Stimulated activated CD4-positive, alpha-beta T cell treated with anti-CD3 and anti-CD28 coated beads, Interleukin-12 subunit alpha, Interleukin-12 subunit beta, amount 100 ng/mL, for 48 hours (primary cell): ENCODE data around the gene RNU6-9.

Source experiments
- DNase-seq, 3 donors: peaks; one replicate each; pipeline ENCODE4 v3.0.0-alpha.2; 2020; ENCODE audit warnings: low read depth in 2 of 3, low spot score in 1 of 3

Gene RNU6-9

DNA sequence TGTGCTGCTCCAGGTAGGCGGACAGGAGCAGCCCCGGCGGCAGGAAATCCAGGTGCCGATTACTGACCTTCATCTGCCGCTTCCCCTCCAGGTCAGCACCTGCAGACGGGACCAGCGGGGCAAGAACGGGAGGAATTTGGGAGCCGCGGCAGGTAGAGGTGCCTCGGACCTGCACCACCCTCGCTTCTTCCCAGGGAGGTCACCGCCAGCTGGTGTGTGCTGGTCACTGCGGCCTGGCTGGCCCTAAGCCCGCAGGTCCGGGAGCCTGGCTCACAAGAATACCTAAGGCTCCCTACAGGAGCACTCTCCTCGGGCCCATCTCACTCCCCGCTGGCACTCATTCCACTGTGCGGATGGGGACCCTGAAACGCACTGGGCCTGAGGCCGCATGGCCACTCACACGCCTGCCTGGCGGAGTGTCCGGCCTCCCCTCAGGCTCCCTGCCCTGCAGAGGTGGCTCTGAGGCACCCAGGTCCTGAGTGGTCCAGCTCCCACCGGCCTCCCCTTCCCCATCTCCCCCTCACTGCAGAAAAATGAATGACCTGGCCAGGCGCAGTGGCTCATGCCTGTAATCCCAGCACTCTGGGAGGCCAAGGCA lies 4.3 kb downstream of the RNU6-9 start:
- no peak for DNase-seq

DNA sequence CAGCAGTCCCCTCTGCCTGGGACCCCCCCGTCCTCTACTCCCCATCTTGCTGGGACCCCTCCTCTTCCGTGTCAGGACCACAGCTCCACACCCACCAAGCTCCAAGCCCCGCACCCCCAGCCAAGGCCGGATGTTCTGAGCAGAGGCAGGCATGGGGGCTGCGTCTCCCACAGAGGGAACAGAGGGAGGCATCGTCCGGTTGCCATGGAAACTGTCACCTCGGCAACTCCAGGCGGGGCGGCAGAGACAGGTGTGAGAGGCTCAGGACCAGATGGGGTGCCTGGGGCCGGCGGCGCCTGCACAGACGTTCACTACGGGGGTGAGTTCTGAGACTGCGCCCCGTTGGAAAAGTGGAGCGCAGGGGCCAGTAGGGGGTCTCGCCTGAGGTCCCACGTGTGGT lies 5.4 kb downstream of the RNU6-9 start:
- no peak for DNase-seq

GRCh38 chr19:899336-900042 lies 6.2 kb downstream of the RNU6-9 start:
- no peak for DNase-seq

DNA sequence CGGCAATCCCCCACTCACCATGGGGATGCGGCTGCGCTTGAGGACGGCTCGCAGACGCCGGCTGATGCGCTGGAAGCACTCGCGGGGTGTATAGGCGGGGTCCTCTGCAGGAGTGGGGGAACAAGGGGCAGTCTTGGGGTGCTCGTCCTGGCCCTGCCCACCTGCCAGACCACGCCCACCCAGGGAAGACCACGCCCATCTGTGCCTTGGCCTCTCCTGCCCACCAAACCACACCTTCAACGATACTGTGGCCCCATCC lies 6.7 kb downstream of the RNU6-9 start:
- DNase-seq: no peak

DNA sequence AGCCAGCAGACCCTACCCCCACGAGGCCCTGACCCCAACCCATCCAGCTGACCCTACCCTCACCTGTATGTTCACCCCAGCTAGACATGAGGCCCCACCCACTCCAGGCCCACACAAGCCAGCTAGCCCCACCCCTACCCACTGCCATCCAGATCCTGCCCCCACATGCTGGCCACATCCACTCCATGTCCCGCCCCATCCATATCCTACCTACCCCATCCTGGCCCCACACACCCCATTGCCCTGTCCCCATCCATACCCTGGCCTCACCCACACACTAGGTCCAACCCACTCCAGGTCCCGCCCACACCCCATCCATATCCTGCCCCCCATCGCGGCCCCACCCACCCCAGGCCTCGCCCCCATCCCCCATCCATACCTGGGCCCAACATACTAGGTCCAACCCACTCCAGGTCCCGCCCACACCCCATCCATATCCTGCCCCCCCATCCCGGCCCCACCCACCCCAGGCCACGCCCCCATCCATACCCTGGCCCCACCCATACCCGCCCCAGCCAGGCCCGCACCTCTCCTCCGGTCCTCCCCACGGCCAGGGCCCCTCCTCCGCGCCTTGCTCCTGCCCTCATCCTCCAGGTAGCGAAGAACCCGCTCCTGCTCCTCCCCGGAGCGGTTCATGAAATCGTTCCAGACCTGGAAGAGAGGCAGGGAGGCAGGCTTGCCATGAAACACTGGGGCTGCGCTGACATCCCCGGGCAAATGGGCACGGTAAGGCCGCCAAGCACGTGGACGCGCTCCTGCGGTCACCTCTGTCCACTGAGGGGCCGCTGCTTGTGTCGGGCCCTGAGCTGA lies 7.2 kb downstream of the RNU6-9 start:
- DNase-seq: no peak

- DNase-seq: no peak
Observed at GRCh38 chr19:901216-902092, 8.2 kb downstream of the RNU6-9 start.

- no peak for DNase-seq
Observed at GRCh38 chr19:902093-902370, 8.7 kb downstream of the RNU6-9 start.

DNA sequence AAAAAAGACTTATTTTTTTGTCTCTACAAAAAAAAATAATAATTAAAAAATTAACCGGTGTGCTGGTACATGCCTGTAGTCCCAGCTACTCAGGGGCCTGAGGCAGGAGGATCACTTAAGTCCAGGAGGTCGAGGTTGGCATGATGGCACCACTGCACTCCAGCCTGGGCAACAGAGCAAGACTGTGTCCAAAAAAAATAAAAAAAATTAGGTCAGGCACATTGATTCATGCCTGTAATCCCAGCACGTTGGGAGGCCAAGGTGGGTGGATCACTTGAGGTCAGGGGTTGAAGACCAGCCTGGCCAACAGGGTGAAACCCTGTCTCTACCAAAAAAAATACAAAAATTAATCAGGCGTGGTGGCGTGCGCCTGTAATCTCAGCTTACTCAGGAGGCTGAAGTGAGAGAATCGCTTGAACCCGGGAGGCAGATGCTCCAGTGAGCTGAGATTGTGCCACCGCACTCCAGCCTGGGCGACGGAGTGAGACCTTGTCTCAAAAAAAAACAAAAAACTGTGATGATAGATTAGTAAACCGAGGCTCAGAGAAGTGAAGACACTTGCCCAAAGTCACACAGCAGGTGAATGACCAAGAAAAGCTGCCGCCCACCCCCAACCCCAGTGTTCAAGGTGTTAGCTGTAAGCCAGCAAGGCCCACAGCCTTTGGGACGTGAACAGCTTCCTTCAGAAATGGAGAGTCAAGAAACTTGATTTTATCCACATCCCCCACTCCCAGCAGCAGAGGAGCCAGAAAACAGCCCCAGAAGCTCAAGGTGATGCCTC lies 9.4 kb downstream of the RNU6-9 start:
- no peak for DNase-seq

- DNase-seq: no peak
Observed at GRCh38 chr19:903266-903797, 10.0 kb downstream of the RNU6-9 start.

DNA sequence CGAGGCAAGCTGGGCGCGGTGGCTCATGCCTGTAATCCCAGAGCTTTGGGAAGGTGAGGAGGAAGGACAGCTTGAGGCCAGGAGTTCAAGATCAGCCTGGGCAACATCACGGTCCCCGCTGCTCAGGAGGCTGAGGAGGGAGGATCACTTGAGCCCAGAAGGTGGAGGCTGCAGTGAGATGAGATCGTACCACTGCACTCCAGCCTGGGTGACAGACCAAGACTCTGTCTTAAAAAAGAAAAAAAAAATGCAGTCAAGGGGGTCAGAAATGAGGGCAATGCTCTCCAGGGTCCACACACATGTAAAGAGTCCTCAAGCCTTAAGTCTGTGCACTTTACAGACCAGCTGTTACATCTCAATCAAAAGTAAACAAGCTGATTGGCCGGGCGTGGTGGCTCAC lies 11.3 kb downstream of the RNU6-9 start:
- DNase-seq: no peak

DNA sequence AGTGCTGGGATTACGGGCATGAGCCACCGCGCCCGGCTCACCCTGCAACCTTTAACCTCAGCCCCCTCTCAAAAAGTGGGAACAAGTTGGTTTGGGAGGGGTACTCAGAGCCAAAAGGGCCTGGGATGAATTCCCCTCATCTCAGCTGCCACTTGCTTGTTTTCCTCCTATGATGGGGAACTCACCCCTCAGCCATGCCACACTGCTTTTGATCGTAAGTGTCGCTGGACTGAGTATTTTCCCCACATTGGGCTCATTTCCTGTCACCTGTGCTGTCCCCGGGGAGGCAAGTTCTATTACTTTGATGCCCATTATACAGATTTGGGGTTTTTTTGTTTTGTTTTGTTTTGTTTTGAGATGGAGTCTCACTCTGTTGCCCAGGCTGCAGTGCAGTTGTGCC lies 13.2 kb downstream of the RNU6-9 start:
- no peak for DNase-seq

- DNase-seq: no peak
Observed at GRCh38 chr19:907183-907853, 14.0 kb downstream of the RNU6-9 start.

- no peak for DNase-seq
Observed at GRCh38 chr19:911197-912033, 18.1 kb downstream of the RNU6-9 start.

DNA sequence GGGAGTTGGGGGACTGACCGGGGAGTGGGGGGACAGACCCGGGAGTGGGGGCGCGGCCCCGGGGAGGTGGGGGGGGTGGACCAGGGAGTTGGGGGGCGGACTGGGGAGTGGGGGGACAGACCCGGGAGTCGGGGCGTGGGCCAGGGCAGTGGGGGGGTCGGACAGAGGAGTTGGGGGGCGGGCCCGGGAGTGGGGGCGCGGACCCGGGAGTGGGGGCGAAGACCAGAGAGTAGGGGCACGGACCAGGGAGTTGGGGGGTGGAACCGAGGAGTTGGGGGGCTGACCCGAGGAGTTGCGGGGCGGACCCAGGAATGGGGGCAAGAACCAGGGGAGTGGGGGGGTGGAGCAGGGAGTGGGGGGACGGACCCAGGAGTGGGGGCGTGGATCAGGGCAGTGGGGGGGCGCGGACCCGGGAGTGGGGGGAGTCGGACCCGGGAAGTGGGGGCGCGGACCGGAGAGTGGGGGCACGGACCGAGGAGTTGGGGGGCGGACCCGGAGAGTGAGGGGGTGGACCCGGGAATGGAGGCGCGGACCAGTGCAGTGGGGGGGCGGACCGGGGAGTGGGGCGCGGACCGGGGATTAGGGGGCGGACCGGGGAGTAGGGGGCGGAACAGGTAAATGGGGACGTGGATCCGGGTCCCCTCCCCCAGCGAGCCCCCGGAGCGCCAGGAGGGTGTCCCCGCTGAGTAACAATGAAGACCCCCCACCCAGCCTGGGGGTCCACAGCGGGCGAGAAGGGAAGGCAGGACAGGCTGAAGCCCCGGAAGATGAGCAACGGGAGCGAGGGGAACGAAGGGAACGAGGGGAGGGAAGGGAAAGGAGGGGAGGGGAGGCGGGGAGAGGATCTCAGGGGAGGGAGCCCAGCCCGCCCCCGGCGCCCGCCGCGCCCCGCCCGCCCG lies 19.1 kb downstream of the RNU6-9 start:
- DNase-seq: no peak

- DNase-seq: peak; percentile 61 to 78 (median 78)
Observed at GRCh38 chr19:913080-913748, 19.9 kb downstream of the RNU6-9 start, which contains the start of gene R3HDM4. Gene R3HDM4, minus strand, starts transcription at chr19:913219. Its CDS starts 62 bp downstream, at chr19:913157.

DNA sequence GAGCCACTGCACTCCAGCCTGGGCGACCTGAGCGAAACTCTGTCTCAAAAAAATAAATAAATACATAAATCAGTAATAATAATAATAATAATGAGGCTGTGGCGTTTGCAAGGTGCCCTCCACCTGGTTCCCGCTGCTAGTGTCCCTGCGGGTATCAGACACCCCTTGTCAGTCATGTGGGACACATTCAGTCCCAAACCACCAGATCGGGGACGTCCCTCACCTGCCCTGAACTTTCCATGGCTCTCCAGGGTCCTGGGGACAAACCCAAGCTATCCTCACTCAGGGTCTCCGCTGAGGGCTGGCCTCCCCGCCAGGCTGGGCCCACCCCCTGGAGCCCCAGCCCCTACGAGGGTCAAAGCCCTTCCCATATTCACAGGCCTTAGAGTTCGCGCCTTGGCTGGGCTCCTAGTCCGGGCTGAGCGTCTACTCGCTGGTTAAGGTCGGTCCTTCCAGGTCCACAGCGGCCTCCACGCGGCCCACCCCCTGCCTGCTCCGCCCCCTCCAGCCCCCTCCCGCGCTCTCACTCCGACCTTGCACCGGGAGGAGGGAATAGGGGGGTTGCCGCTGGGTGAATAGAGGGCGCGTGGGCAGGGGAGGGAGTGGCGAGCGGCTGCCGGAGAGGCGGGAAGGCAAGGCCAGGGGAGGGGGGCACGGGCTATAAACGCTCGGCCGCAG lies 23.5 kb downstream of the RNU6-9 start:
- DNase-seq: no peak
